ENCODE results near the gene CCR1.

DNA sequence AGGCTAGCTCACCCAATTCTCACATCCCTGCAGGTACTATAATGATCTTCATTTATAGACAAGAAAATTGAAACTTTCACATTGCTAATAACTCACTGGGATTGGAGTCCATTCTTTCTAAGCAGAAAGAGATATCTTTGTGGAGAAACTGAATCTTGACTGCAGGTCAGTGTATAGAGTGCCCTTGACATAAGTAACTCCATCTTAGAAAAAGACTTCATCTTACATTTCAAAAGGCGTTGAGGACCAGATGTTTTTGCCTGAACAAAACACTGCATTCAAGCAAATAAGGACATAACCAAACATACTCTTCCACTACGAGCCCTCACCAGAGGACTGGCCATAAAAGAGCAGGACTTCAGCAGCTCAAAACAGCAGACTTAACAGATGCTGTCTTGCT, 27.3 kb upstream of the CCR1 start:
- TF ChIP-seq CEBPB (IDR thresholded peaks at IDR 0.05; ENCODE audit: borderline replicate concordance, low read depth, low read length) (no peak), NFE2L1 (CRISPR knock-in tag; IDR thresholded peaks at IDR 0.05; ENCODE audit: borderline replicate concordance) (no peak), PTBP1 (IDR thresholded peaks at IDR 0.05; ENCODE audit: low read depth, low read length, poor library complexity, severe bottlenecking) (no peak), DPF2 (CRISPR knock-in tag; IDR thresholded peaks at IDR 0.05; ENCODE audit: borderline replicate concordance, low read depth) (no peak), RFX5 (IDR thresholded peaks at IDR 0.05; ENCODE audit: low read depth, low read length) (no peak), PHF21A (CRISPR knock-in tag; IDR thresholded peaks at IDR 0.05) (no peak), POLR2A (IDR thresholded peaks at IDR 0.05; ENCODE audit: insufficient read depth in 1 of 2, low read depth in 2 of 2, low read length in 2 of 2) (no peak)
- TF ChIP-seq, protein P1, sequence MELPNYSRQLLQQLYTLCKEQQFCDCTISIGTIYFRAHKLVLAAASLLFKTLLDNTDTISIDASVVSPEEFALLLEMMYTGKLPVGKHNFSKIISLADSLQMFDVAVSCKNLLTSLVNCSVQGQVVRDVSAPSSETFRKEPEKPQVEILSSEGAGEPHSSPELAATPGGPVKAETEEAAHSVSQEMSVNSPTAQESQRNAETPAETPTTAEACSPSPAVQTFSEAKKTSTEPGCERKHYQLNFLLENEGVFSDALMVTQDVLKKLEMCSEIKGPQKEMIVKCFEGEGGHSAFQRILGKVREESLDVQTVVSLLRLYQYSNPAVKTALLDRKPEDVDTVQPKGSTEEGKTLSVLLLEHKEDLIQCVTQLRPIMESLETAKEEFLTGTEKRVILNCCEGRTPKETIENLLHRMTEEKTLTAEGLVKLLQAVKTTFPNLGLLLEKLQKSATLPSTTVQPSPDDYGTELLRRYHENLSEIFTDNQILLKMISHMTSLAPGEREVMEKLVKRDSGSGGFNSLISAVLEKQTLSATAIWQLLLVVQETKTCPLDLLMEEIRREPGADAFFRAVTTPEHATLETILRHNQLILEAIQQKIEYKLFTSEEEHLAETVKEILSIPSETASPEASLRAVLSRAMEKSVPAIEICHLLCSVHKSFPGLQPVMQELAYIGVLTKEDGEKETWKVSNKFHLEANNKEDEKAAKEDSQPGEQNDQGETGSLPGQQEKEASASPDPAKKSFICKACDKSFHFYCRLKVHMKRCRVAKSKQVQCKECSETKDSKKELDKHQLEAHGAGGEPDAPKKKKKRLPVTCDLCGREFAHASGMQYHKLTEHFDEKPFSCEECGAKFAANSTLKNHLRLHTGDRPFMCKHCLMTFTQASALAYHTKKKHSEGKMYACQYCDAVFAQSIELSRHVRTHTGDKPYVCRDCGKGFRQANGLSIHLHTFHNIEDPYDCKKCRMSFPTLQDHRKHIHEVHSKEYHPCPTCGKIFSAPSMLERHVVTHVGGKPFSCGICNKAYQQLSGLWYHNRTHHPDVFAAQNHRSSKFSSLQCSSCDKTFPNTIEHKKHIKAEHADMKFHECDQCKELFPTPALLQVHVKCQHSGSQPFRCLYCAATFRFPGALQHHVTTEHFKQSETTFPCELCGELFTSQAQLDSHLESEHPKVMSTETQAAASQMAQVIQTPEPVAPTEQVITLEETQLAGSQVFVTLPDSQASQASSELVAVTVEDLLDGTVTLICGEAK (IDR thresholded peaks at IDR 0.05), result no peak
- TF ChIP-seq, protein P1 (CRISPR knock-in tag; IDR thresholded peaks at IDR 0.05), result no peak
- TF ChIP-seq, protein P2, sequence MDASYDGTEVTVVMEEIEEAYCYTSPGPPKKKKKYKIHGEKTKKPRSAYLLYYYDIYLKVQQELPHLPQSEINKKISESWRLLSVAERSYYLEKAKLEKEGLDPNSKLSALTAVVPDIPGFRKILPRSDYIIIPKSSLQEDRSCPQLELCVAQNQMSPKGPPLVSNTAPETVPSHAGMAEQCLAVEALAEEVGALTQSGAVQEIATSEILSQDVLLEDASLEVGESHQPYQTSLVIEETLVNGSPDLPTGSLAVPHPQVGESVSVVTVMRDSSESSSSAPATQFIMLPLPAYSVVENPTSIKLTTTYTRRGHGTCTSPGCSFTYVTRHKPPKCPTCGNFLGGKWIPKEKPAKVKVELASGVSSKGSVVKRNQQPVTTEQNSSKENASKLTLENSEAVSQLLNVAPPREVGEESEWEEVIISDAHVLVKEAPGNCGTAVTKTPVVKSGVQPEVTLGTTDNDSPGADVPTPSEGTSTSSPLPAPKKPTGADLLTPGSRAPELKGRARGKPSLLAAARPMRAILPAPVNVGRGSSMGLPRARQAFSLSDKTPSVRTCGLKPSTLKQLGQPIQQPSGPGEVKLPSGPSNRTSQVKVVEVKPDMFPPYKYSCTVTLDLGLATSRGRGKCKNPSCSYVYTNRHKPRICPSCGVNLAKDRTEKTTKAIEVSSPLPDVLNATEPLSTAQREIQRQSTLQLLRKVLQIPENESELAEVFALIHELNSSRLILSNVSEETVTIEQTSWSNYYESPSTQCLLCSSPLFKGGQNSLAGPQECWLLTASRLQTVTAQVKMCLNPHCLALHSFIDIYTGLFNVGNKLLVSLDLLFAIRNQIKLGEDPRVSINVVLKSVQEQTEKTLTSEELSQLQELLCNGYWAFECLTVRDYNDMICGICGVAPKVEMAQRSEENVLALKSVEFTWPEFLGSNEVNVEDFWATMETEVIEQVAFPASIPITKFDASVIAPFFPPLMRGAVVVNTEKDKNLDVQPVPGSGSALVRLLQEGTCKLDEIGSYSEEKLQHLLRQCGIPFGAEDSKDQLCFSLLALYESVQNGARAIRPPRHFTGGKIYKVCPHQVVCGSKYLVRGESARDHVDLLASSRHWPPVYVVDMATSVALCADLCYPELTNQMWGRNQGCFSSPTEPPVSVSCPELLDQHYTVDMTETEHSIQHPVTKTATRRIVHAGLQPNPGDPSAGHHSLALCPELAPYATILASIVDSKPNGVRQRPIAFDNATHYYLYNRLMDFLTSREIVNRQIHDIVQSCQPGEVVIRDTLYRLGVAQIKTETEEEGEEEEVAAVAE (CRISPR knock-in tag; IDR thresholded peaks at IDR 0.05; ENCODE audit: borderline replicate concordance), result no peak
- TF ChIP-seq, protein P3, sequence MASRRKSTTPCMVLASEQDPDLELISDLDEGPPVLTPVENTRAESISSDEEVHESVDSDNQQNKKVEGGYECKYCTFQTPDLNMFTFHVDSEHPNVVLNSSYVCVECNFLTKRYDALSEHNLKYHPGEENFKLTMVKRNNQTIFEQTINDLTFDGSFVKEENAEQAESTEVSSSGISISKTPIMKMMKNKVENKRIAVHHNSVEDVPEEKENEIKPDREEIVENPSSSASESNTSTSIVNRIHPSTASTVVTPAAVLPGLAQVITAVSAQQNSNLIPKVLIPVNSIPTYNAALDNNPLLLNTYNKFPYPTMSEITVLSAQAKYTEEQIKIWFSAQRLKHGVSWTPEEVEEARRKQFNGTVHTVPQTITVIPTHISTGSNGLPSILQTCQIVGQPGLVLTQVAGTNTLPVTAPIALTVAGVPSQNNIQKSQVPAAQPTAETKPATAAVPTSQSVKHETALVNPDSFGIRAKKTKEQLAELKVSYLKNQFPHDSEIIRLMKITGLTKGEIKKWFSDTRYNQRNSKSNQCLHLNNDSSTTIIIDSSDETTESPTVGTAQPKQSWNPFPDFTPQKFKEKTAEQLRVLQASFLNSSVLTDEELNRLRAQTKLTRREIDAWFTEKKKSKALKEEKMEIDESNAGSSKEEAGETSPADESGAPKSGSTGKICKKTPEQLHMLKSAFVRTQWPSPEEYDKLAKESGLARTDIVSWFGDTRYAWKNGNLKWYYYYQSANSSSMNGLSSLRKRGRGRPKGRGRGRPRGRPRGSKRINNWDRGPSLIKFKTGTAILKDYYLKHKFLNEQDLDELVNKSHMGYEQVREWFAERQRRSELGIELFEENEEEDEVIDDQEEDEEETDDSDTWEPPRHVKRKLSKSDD (CRISPR knock-in tag; IDR thresholded peaks at IDR 0.05; ENCODE audit: low read depth), result no peak
- TF ChIP-seq, protein P4, sequence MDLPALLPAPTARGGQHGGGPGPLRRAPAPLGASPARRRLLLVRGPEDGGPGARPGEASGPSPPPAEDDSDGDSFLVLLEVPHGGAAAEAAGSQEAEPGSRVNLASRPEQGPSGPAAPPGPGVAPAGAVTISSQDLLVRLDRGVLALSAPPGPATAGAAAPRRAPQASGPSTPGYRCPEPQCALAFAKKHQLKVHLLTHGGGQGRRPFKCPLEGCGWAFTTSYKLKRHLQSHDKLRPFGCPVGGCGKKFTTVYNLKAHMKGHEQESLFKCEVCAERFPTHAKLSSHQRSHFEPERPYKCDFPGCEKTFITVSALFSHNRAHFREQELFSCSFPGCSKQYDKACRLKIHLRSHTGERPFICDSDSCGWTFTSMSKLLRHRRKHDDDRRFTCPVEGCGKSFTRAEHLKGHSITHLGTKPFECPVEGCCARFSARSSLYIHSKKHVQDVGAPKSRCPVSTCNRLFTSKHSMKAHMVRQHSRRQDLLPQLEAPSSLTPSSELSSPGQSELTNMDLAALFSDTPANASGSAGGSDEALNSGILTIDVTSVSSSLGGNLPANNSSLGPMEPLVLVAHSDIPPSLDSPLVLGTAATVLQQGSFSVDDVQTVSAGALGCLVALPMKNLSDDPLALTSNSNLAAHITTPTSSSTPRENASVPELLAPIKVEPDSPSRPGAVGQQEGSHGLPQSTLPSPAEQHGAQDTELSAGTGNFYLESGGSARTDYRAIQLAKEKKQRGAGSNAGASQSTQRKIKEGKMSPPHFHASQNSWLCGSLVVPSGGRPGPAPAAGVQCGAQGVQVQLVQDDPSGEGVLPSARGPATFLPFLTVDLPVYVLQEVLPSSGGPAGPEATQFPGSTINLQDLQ (CRISPR knock-in tag; IDR thresholded peaks at IDR 0.05), result no peak
- TF ChIP-seq, protein P5, sequence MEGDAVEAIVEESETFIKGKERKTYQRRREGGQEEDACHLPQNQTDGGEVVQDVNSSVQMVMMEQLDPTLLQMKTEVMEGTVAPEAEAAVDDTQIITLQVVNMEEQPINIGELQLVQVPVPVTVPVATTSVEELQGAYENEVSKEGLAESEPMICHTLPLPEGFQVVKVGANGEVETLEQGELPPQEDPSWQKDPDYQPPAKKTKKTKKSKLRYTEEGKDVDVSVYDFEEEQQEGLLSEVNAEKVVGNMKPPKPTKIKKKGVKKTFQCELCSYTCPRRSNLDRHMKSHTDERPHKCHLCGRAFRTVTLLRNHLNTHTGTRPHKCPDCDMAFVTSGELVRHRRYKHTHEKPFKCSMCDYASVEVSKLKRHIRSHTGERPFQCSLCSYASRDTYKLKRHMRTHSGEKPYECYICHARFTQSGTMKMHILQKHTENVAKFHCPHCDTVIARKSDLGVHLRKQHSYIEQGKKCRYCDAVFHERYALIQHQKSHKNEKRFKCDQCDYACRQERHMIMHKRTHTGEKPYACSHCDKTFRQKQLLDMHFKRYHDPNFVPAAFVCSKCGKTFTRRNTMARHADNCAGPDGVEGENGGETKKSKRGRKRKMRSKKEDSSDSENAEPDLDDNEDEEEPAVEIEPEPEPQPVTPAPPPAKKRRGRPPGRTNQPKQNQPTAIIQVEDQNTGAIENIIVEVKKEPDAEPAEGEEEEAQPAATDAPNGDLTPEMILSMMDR (CRISPR knock-in tag; IDR thresholded peaks at IDR 0.05), result no peak
